NCI-H2107 treated with DMSO at 0.1 percent for 48 hours (cell line): ENCODE results near the gene OTOG.

Source experiments
- DNase-seq: peaks from one replicate; lab custom pipeline; 2025; ENCODE audit not compliant: unreplicated experiment; lab: John Stamatoyannopoulos, UW

Gene OTOG

DNA sequence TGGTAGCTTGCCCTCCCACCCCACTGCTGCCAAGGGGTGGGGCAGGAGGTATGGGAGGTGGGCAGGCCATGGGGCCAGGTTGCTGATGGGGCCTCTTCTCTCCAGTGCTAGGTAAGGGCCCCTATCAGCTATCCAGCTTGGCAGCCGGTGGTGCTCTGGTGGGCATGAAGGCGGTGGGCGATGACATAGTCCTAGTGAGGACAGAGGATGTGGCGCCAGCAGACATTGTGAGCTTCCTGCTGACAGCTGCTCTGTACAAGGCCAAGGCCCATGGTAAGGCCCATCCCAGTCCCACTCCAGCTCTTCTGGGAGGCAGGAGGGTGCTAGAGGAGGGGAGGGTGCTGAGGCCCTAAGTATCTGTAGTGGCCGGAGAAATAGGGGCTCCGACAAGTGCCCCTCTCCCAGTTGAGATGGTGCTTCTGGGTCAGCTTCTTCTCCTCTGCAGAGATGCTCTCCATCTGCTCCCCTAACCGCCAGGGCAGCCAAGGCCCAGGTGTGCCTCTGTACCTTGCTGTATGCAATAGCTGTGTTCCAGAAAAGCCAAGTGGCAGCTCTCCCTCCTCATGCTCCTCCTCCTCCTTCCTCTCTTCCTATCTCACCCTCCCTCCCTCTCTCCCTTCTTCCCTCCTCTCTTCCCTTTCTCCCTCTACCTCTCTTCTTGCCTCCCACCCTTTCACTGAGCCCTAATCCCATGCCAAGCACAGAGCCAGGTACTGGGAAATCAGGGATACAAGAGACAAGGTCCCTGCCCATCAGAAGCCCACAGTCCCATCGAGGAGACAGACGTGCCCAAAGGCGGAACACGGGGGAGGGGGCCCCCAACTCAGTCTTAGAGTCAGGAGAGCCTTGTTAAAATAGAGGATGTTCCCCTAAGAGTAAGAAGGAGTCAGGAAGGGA, 55.3 kb downstream of the OTOG start:
- DNase-seq: no peak

DNA sequence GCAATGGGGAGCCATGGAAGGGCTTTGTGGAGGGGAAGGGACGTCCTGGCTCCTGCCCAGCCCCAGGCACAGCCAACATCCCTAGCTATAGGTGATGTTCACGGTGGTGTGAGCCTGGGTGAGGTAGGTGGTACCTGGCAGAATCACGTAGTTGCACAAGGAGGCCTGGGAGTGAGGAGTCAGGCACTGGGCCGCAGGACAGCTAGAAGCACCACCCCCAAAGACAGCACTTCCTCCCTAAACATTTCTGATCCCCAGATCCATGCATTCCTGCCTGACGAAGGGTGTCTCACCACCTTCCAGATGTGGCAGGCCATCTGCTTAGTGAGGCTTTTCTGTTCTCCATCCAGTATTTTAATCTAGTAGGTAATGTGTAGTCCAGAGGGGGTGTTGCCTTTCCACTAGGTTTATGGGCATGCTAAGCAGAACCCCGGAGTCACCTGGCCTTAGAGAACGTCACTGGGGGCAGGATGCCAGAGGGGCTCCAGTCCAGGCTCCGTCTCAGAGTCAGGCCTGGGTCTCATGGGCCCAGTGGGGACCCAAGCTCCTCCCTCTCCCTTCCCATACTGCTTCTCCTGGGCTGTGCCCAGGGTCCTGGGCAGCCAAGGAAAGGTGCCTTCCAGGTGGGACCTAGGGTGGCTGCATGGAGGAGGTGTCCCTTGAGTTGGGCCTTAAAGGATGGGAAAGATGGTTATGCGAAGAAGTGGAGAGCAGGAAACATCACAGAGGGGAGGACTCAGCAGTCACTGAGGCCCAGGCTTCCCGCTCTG, 56.2 kb downstream of the OTOG start:
- DNase-seq: no peak

DNA sequence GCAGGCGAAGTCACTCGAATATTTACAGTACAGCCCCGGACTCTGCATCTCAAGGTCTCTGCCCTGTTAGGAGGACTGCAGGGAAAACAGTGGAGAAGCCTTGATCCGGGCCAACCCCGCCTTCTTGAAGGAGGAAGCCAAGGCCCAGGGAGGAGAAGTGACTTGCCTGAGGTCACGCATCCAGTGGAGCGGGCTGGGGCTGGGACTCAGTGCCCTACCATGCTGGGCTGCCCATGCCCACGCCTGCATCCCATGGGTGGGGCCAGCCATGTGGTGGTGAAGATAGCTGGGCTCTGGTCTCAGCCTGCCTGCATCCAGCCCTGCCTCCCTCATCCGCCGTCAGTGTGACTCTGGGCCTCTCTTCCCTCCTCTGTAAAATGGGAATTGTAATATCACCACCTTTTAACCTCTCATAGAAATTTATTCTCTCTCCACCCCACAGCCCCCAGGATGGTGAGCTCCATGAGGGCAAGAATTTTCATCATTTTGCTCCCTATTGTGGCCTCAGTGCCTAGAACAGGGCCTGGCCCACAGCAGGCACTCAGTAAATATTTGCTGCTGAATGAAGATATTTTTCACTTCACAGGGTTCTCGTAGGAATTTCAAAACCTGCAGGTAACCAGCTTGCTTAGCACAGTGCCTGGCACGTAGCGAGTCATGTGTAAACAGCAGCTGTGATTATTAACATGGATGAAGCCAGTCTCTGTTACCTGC, 57.3 kb downstream of the OTOG start:
- no peak for DNase-seq

DNA sequence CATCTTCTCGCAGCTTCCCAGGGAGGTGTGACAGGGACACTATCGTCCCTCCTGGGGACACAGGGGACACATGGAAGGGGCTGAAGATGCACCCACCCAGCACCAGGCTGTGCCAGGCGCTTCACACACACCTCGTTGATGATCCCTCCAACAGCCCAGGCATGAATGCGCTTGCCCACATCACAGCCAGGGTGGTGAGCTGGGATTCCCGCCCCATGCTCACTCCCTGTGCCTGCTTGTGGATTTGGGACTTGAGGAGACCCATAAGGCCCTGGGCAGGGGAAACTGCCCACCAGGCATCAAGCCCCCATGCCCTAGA, 57.8 kb downstream of the OTOG start:
- no peak for DNase-seq

DNA sequence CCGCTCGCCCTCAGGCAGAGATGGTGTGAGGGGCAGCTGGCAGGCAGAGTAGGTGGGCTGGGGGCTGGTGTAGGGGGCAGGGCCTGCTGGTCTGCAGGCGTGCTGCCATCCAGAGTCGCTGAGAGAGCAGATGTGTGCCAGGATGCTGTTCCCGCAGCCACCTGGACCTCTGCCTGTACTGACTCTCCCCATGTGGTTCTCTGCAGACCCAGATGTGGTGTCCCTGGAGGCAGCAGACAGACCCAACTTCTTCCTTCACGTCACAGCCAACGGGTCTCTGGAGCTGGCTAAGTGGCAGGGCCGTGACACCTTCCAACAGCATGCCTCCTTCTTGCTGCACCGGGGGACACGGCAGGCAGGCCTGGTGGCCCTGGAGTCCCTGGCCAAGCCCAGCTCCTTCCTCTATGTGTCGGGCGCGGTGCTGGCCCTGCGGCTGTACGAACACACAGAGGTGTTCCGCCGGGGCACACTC, 58.6 kb downstream of the OTOG start:
- DNase-seq: no peak

DNA sequence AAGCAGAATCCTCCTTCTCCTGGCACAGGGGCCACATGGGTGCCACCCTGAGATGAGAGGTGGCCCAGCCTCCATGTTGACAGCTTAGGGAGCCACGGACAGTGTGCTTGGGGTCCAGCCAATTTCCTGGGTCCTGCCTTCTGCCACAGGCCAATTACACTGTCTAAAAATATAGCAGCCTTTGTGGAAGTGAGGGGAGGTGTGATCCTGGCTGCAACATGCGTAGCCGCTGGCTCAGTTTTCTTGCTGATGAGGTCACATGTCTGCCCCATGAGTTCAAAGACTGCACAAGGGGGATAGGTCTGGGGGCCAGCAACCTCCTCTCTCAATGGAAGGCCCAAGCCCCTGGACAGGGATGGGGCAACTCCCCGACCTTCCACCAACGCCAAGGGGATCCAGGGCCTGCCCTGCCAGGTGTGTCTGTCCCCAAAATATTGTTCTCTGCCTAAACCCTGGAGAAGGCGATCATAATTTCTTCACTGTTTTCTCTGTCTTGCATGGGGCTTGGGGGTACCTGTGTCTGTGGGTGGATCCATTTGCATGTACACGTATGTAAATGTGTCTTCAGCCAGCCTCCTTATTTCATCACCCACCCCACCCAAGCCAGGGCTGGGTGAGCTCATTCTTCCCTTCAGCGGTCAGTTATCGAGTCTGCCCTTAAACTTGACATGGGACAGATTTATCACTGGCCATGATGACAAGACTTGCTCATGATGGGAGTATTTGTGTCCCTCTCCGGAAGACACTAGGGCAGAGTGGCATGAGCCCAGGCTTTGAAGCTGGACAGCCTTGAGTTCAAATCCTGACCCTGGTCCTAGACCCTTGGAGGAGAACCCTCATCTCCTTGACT, 59.4 kb downstream of the OTOG start:
- DNase-seq: no peak

DNA sequence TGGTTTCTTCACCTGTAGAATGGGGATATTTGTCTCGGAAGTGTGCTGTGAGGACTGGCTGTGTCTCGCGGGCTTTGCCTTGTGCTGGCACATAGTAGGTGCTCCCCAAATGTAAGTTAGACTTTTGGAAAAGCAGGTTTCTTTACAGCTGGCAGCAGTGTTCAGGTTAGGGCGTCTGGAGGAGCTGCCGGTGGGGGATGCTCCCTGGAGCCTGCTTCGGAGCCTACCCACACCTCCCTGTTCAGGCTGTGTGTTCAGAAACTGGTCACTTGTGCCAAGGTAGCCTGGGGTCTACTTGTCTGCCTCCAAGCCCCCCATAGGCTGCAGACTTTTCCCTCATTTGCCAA, 60.0 kb downstream of the OTOG start:
- DNase-seq: no peak

DNA sequence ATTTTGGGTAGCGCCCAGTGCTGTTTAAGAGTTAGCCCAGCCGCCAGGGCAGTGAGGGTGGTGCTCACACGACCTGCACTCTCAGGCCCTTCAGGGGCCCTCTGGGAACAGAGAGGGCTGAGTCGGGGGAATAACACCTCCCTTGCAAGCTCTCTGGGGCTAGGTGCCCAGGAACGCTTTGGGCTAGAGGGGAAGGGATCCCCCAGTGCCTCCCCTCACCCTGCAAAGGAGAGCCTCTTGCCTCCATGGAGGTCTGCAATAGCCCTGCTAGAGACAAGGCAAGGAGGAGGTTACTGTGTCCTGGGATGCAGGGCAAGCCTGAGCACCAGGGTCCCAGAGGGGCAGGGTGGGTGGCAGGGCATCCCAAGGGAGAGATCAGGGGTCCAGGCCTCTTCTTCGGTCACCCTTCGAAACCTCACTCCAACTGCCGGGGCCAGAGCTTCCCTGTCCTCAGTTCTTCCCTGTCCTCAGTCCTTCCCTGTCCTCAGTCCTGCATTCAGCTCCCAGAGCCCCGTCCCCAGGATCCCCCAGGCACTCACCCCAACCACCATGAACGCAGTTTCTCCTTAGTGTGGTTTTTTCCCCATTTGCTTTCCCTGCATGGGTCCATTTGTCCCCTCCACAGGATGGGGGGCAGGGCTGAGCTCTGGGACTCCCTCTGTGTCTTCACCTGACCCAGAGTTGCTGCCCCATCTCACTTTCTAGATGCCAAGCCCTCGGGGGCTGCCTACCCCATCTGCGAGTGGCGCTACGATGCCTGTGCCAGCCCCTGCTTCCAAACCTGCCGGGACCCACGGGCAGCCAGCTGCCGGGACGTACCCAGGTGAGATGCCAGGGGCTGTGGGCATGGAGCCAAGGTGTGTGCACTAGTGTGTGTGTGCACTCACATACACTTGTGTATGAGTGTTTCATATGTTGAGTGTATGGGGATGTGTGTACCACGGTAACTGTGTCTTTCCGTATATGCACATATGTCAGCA, 60.8 kb downstream of the OTOG start:
- no peak for DNase-seq

DNA sequence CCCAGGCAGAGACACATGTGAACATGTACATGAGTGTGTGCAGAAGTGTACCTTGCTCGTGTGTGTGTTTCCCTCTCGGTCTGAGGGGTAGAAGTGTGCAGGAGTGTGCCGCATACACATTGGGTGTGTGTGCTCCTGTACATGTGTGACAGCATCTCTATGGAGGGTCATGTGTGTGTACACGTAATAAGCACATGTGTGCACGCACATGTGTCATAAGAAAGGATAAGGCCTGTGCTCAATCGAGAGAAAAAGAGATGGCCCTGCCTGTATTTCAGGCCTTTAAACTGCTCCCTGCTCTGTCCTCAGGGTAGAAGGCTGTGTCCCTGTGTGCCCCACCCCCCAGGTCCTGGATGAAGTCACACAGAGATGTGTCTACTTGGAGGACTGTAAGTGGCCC, 61.8 kb downstream of the OTOG start:
- DNase-seq: no peak

DNA sequence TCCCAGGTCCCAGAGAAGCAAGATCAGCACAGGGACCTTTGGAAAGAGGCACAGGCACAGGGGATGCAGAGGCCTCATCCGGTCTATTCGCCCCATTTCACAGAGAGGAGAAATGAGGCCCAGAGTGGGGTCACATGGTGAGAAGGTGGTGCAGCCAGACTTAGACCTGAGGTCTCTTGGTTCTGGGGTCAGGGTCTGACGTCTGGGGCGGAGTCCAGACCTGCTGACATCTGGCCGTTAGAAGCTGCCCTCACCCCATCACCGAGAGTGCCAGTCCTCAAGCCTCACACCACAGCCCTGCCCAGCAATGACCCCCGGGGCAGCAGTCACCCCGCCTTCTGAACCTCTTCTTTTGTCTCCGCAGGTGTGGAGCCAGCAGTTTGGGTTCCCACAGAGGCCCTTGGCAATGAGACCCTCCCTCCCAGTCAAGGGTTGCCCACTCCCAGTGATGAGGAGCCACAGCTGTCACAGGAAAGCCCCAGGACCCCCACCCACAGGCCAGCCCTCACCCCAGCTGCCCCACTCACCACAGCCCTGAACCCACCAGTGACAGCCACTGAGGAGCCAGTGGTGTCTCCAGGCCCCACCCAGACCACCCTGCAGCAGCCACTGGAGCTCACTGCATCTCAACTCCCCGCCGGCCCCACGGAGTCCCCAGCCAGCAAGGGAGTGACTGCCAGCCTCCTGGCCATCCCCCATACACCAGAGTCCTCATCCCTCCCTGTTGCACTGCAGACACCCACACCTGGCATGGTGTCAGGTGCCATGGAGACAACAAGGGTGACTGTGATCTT, 62.4 kb downstream of the OTOG start:
- DNase-seq: no peak

DNA sequence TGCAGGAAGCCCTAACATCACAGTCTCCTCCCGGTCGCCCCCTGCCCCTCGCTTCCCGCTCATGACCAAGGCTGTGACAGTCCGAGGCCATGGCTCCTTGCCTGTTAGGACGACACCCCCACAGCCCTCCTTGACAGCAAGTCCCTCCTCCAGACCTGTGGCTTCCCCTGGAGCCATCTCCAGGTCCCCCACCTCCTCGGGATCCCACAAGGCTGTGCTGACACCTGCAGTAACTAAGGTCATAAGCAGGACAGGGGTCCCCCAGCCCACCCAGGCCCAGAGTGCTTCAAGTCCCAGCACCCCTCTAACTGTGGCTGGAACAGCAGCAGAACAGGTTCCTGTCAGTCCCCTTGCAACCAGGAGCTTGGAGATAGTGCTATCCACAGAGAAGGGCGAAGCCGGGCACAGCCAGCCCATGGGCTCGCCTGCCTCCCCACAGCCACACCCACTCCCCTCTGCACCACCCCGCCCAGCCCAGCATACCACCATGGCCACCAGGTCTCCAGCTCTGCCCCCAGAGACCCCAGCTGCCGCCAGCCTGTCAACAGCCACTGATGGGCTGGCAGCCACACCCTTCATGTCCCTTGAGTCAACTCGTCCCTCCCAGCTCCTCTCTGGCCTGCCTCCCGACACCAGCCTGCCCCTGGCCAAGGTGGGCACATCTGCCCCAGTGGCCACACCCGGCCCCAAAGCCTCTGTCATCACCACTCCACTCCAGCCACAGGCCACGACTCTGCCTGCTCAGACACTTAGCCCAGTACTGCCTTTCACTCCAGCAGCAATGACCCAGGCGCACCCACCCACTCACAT, 63.2 kb downstream of the OTOG start:
- no peak for DNase-seq

DNA sequence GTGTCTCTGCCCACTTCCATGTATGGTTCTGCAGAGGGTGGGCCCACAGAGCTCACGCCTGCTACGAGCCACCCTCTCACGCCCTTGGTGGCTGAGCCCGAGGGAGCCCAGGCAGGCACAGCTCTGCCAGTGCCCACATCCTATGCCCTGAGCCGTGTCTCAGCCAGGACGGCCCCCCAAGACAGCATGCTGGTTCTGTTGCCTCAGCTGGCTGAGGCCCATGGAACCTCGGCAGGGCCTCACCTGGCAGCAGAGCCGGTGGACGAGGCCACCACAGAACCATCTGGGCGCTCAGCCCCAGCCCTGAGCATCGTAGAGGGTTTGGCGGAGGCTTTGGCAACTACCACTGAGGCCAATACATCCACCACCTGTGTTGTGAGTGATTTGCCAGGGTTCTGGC, 64.0 kb downstream of the OTOG start:
- DNase-seq: no peak

DNA sequence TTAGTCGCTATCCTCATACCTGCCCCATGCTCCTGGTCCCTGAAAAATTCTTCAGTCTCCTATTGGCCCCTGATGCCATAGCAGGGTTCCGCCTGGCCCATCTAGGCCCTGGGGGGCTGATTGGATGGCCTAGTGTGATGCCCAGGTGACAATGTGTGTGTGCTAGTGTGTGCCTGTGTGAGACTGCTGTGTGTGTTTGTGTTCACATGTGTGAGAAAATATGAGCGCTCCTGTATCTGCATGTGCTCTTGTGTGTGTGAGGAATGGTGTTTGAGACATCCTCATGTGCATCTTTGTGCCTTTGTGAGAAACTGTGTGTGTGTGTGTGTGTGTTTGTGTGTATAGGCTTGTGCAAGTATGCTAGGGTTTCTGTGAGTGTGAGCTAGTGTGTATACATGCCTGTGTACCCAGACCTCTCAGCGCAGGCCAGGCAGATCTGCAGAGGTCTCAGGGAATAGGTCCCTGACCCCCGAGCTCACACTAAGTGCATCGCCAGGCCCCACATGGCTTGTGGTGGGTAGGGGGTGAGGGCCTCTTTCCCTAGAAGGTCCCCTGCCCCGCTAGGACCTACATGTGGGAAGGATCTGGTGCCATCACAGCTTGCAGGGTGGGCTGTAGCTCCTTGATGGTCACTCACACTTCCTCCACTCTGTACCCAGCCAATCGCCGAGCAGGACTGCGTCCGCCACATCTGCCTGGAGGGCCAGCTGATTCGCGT, 64.6 kb downstream of the OTOG start:
- DNase-seq: no peak

DNA sequence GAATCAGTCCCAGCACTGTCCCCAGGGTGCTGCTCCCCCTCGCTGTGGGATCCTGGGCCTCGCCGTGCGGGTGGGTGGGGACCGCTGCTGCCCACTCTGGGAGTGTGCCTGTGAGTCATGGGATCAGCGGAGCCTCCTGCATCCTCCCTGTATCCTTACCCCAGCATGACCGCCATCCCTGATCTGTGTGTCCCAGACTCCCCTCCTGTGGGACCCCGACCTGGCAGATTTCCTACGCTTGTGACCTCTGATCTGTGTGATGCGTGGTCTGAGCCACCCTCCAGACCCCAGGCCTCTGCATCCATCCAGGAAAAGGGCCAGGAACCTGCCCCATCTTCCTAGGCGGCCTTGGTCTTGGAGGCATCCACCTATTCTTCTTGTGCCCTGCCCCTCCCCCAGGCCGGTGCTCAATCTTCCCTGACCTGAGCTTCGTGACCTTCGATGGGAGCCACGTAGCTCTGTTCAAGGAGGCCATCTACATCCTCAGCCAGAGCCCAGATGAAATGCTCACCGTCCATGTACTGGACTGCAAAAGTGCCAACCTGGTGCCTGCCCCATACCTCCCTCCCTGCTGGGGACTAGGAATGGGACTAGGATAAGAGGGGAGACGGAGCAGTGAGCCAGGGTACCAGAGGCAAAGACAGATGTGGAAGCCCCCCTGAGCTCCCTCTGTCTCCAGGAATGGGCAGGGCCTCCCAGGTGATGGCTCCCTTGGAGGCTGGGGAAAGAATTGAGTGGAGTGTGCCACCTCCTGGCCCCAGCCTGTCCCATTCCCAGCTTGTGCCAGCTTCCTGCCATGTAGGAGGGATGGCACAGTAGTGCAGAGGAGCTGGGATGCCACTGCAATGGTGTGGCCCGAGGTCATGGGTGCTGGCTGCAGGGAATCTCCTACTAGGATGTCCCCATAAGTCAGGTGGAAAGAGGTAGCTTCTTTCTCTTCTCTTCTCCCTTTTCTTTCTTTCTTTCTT, 65.4 kb downstream of the OTOG start:
- DNase-seq: no peak

DNA sequence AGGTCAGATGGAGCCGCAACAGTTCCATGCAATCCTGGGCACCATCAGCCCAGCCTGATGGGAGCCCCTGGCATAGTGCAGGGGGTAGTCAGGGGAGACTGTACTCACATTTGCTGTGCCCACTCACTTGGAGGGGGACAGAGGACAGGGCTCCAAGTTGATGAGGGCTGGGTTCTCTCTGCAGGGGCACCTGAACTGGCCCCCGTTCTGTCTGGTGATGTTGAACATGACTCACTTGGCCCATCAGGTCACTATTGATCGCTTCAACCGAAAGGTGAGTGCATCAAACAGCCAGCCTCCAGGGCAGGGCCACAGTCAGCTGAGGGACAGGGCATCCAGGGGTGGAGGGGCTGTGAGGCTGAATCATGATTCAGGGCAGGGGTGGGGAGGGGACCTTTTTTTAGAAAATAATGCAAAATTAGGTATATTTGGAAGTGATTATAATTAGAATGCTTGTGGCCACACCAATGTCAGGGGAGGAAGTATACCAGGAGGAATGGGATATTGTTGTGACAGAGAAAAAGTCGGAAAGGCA, 66.4 kb downstream of the OTOG start:
- no peak for DNase-seq

DNA sequence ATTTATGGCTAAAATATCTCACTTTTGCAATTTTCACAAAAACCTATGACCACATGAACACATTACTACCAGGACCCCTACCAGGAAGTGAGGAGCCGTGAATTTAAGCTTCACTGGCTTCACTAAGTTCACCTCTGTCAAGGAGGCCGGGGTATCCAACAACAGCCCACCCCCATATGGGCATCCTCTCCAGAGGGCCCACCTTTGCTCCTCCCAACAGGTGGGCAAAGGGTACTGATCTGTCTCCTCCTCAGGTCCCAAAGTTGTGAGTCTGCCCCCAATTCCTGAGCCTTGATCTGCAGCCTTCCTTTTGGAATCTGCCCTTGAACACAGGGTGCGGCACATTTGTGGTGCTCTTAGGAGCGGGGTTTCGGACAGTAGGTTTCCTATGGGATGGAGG, 66.9 kb downstream of the OTOG start:
- DNase-seq: no peak
